ENCODE results near the gene ATXN7L2.
"Not testable (repeated sequence)": the region's sequence is repeated elsewhere in the genome, so short reads cannot be mapped to it uniquely, and the experiment has no call there.

Gene ATXN7L2

GRCh38 chr1:109483672-109484518, at the start of gene ATXN7L2:
Gene ATXN7L2 (plus strand): TSS chr1:109483905. CDS start chr1:109483954, 49 bp downstream.
- DNase-seq = peak; percentile 90

DNA sequence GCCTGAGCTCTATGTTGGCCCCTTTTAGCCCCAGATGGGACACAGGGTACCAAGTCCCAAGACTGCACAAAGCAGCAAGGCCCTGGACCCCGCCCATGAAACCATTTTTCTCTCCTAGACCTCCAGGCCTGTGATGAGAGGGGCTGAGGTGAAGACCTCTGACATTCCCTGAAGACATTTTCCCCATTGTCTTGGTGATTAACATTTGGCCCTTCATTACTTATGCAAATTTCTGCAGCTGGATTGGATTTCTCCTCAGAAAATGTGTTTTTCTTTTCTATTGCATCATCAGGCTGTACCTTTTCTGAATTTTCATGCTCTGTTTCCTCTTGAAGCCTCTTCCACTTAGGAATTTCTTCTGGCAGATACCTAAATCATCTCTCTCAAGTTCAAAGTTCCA, 49.2 kb upstream of the ATXN7L2 start:
- no peak for DNase-seq

- no peak for DNase-seq
Observed at GRCh38 chr1:109438798-109439297, 44.9 kb upstream of the ATXN7L2 start.

DNA sequence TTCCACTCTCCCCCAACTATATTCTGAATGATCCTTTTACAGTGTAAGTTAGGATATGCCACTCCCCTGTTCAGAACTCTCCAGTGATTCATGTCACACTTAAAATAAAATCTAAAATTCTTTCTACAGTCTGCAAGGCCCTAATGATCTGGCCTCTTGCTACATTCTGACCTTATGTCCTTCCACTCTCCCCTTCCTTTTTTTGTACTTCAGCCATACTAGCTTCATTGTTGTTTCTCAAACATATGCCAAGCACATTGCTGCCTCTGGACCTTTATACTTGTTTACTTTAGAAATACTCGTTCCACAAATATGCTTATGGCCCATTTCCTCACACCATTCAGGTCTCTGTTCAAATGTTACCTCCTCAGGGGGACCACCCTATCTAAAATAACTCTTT, 42.6 kb upstream of the ATXN7L2 start:
- no peak for DNase-seq

- DNase-seq = no peak
Observed at GRCh38 chr1:109443476-109443875, 40.2 kb upstream of the ATXN7L2 start.

GRCh38 chr1:109444346-109444745, 39.4 kb upstream of the ATXN7L2 start:
- DNase-seq = no peak

DNA sequence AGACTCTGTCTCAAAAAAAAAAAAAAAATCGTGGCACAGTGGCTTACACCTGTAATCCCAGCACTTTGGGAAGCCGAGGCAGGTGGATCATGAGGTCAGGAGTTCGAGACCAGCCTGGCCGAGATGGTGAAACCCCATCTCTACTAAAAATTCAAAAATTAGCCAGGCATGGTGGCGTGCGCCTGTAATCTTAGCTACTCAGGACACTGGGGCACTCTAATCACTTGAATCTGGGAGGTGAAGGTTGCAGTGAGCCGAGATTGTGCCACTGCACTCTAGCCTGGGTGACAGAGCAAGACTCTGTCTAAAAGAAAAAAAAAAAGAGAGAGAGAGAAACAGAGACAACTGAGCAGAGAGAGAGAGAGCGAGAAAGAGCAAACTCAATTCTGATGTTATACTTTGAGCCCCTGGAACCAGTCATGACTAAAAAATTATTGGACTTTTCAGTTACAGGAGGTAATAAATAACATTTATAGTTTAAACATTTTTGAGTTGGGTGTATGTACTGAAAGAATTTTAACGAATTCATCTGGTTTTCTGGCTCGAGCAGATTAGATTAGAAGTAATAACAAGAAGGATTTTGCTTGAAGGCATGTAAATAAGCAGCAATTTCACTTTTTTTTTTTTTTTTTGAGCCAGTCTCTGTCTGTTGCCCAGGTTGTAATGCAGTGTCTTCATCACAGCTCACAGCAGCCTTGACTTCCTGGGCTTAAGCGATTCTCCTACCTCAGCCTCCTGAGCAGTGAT, 37.6 kb upstream of the ATXN7L2 start:
- not testable (repeated sequence) for DNase-seq

- DNase-seq = no peak
Observed at GRCh38 chr1:109447524-109447923, 36.2 kb upstream of the ATXN7L2 start.

DNA sequence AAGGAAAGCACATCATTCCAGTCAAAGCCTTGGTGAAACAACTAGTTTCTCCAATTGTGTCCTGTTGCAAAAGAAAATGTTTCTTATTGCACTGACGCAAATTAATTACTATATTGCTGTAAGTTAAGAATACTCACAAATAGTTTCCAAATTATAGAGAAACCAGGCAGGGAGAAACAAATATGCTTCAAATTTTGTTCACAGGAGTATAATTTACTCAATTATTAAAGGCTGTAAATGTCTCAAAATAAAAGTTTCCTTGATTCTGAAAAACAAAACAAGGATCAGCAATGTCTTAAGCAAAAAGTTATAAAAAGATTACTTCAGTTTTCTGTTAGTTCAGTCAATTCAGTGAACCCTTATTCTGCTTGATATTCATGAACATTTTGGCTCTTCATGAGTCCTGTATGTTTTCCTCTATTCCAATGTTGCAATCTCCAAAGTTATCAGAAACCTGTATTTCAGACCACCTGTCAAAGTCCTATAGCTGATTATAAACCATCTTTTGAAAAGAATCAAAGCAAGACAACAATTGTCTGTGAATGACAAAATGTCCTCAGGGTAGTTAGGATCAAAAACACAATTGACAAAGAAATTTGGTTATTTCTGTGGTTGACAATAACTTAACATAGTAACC, 29.1 kb upstream of the ATXN7L2 start:
- DNase-seq = no peak

- no peak for DNase-seq
Observed at GRCh38 chr1:109457819-109458218, 25.9 kb upstream of the ATXN7L2 start.

GRCh38 chr1:109466125-109466451, 17.6 kb upstream of the ATXN7L2 start:
- DNase-seq = no peak

GRCh38 chr1:109466452-109467300, 17.0 kb upstream of the ATXN7L2 start, which contains the start of gene SYPL2:
Gene SYPL2 (plus strand): TSS chr1:109466546. CDS start chr1:109466844, 298 bp downstream.
- DNase-seq = no peak

DNA sequence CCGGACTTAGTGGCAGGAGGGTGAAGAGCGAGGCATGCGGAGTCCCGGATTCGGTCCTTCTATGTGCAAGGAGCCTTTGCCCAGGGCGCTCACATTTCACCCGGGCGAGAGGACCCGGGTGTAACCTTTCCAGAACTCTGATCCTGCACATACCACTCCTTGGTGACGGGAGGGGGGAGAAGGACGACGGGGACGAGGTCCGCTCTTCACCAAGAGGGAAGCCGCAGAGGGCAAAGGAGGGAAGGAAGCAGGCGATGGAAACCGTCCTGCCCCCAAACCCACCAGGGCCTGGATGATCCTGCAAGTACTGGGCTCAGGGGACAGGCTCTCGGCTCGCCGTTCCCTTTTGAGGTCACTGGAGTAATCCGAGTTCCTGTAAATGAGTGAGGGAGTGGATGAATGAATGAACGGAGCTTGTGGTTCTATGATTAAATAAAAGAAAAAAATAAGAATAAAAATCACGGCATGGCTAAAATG, 16.4 kb upstream of the ATXN7L2 start:
- no peak for DNase-seq

DNA sequence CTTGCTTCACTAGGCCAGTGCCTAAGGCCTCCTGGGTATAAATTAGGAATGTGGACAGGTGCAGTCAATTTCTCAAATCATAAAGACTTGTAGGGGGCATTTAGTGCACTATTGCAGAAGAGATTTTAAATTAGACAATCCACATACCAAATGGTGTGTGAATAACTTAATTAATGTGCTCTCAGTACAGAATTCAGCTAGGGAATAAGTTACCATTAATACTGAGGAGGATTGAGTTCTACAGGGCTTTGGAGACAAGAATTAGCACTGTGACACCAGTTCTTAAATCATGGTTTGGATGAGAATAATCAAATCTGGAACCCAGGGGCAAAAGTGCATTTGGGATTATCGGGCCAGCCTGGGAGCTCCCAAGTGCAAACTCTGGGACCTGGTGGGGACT, 15.6 kb upstream of the ATXN7L2 start:
- no peak for DNase-seq

GRCh38 chr1:109468903-109469302, 14.8 kb upstream of the ATXN7L2 start:
- DNase-seq = no peak

DNA sequence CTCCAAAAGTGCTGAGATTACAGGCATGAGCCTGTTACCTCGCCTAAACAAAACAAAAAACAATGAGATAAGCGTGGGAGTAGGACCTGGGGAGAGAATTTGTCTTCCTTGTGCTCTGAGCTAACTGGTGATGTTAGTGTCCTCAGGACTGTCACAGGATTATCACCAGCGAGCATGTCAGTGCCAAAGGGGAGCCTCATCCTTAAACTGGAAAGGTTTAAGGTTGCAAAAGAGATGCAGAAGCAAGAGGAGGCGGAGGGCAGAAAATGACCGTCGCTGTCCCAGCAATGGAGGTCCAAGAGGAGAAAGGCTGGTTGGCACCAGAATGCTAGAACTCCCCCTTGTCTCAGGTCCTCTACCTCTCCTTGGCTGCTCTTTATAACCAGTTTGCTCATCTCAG, 13.5 kb upstream of the ATXN7L2 start:
- DNase-seq = no peak

- DNase-seq = no peak
Observed at GRCh38 chr1:109472779-109473178, 10.9 kb upstream of the ATXN7L2 start.

DNA sequence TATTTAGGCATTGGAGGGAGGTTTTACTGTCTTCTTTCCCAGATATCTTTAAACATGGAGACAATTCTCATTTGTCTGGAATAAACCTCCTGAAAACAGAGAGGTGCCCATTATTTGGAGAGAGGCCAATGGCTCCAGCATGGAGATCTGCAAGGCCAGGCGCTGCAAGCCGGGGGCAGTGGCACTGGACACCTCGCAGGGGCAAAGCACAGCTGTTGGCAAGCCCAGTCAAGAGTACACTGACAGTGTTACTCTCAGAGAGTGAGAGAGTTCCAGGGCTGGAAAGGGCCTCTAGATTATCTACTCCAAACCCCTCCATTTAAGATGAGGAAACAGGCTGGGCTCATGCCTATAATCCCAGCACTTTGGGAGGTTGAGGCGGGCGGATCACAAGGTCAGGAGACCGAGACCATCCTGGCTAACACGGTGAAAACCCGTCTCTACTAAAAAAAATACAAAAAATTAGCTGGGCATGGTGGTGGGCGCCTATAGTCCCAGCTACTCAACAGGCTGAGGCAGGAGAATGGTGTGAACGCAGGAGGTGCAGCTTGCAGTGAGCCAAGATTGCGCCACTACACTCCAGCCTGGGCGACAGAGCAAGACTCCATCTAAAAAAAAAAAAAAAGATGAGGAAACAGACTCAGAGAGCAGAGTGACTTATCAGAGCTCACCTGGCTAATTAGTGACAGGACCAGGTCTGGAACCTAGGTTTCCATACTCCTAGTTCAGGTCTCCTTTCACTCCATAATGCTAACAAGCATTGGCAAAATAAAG, 10.2 kb upstream of the ATXN7L2 start:
- not testable (repeated sequence) for DNase-seq

GRCh38 chr1:109474697-109475096, 9.0 kb upstream of the ATXN7L2 start:
- no peak for DNase-seq

GRCh38 chr1:109475261-109475660, 8.4 kb upstream of the ATXN7L2 start:
- DNase-seq = no peak

DNA sequence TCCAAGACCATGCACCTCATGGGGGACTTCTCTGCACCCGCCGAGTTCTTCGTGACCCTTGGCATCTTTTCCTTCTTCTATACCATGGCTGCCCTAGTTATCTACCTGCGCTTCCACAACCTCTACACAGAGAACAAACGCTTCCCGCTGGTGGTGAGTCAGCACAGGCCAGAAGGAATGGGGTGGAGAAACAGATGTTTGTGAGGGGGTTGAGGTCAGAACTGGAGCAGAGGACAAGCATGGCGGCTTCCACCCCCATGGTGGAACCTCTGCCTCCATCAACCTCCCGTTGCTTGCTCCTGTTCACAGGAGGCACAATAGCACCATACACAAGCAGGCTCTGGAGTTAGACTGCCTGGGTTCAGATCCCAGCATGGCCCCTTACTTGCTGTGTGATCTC, 6.9 kb upstream of the ATXN7L2 start:
- DNase-seq = no peak

GRCh38 chr1:109477821-109478220, 5.9 kb upstream of the ATXN7L2 start:
- no peak for DNase-seq
